OCI-LY1 (cell line): ENCODE results near the gene SUPT5H.

Experiments used
- CTCF ChIP-seq: fragments of 200-600 bp; sonication (generic), shearing (Covaris generic); IDR thresholded peaks from 2 replicates; pipeline ENCODE4 v1.5.1; 2017; ENCODE audit warnings: mild to moderate bottlenecking, antibody characterized with exemption, low read length, moderate library complexity, mixed read lengths
- EZH2 ChIP-seq: fragments of 200-600 bp; sonication (generic), shearing (Covaris generic); IDR thresholded peaks from 2 replicates; pipeline ENCODE4 v1.8.0; 2017; ENCODE audit warnings: borderline replicate concordance, mixed run types, mild to moderate bottlenecking, antibody characterized with exemption, low read length, moderate library complexity, mixed read lengths

DNA sequence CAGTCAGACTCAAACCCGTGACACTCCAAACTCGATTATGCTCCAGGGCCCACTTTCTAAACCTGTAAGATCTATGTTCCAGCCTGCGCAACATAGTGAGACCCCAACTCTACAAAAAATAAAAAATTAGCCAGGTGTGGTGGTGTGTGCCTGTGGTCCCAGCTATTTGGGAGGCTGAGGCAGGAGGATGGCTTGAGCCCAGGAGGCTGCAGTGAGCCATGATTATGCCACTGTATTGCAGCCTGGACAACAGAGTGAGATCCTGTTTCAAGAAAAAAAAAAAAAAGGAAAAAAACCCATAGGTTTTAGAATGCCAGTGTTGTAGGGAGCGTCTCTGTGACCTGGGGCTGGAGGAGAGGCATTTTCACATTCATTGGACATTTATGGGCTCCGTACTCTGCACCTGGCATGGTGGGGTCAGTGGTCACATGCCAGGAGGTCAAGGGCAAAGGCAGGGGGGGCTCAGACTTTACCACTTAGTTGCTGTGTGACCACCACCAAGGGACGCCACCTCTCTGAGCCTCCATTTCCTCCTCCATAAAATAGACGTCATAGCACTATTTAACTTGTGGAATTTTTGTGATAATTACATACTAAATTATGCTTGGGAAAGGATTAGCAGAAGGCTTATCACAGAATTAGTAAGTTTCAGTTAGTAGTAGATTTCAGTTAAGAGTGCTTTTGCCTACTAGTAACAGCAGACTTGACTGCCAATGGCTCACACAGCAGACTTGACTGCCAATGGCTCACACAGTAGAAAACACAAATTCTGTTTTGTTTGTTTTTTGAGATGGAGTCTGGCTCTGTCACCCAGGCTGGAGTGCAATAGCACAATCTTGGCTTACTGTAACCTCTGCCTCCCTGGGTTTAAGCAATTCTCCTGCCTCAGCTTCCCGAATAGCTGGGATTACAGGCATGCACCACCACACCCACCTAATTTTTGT is 75.4 kb downstream of the SUPT5H start:
- TF ChIP-seq CTCF = no peak
- TF ChIP-seq EZH2 = no peak
